GM23338 (cell line): Measurements from ENCODE around the gene ANKRD7.

ENCODE experiments used
- EZH2 ChIP-seq: fragments of 200-600 bp; sonication (generic); IDR thresholded peaks from one replicate; pipeline ENCODE4 v1.8.0; 2017; ENCODE audit warnings: antibody characterized with exemption, mild to moderate bottlenecking, low read depth; ENCODE audit not compliant: unreplicated experiment
- EZH2phosphoT487 ChIP-seq: fragments of 200-600 bp; sonication (generic); IDR thresholded peaks from one replicate; pipeline ENCODE4 v1.8.1; 2018; ENCODE audit warnings: antibody characterized with exemption; ENCODE audit not compliant: unreplicated experiment
- POLR2AphosphoS5 ChIP-seq: IDR thresholded peaks from 2 replicates; pipeline ENCODE4 v1.6.1; 2016; ENCODE audit warnings: antibody characterized with exemption, low read depth
- TF ChIP-seq, protein P1 (sequence below), 2 experiments: fragments of 200-600 bp in 1 of 2; sonication (generic) in 1 of 2; conservative IDR thresholded peaks; 2 replicates each; pipeline versions ENCODE4 v1.5.1 to v1.6.1; 2016 to 2017; ENCODE audit warnings: antibody characterized with exemption in 2 of 2, low read depth in 2 of 2, mild to moderate bottlenecking in 2 of 2, moderate library complexity in 1 of 2

DNA sequence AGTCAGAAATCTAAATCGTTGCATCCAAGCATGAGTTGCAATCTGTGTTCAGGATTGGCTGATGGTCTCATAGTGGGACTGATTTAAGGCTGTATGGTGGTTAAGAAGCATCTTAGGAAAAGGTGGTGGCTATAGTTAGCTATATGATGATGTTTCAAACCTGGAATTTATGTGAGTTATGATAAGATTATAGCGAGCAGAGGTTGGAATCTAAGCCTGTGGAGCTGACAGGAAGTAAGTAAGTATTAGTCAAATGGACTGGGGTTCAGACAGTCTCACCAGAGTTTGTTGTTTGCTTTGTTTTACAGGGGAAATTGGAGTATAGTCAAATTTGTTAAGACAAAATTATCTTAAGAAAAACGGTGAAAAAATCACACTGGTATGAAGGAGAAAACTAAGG lies 56.7 kb downstream of the ANKRD7 start:
- TF ChIP-seq, protein P1, sequence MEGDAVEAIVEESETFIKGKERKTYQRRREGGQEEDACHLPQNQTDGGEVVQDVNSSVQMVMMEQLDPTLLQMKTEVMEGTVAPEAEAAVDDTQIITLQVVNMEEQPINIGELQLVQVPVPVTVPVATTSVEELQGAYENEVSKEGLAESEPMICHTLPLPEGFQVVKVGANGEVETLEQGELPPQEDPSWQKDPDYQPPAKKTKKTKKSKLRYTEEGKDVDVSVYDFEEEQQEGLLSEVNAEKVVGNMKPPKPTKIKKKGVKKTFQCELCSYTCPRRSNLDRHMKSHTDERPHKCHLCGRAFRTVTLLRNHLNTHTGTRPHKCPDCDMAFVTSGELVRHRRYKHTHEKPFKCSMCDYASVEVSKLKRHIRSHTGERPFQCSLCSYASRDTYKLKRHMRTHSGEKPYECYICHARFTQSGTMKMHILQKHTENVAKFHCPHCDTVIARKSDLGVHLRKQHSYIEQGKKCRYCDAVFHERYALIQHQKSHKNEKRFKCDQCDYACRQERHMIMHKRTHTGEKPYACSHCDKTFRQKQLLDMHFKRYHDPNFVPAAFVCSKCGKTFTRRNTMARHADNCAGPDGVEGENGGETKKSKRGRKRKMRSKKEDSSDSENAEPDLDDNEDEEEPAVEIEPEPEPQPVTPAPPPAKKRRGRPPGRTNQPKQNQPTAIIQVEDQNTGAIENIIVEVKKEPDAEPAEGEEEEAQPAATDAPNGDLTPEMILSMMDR (conservative IDR thresholded peaks at IDR 0.05; ENCODE audit: low read depth in 2 of 2) = no peak
- no peak for TF ChIP-seq EZH2
- TF ChIP-seq POLR2AphosphoS5 = no peak
- TF ChIP-seq EZH2phosphoT487 = no peak
